ENCODE data around the gene ZNF724.

- TF ChIP-seq CTCF (IDR thresholded peaks at IDR 0.05) (no peak), POLR2A (IDR thresholded peaks at IDR 0.05) (no peak)
Observed at GRCh38 chr19:23254141-23254910, 4.1 kb upstream of the ZNF724 start.

Data from stomach (tissue), 4 donors.